Body of pancreas (tissue), 4 donors: ENCODE measurements around the gene MSANTD3. TPM values are rescaled to one million over a fixed set of nuclear protein-coding genes. Genes with fewer than 3 reads are reported as not detected.
A peak's percentile ranks its signal among the peaks of the same experiment; 100 is the strongest.

Experiments used
- ATAC-seq: fragments of 150-250 bp; one replicate; pipeline ENCODE4 v1.9.1; 2016
- DNase-seq, 4 donors: peaks; one replicate each; pipeline ENCODE4 v3.0.0-alpha.2; 2019
- H3K27ac ChIP-seq, 4 donors: fragments of 200-600 bp; sonication (generic); 1 replicate in 3 of 4; 2 replicates in 1 of 4; pipeline versions ENCODE4 v1.5.1 to v1.6.1; 2016 to 2019; ENCODE audit warnings: mild to moderate bottlenecking in 1 of 4, mixed read lengths in 1 of 4, moderate library complexity in 1 of 4
- H3K27me3 ChIP-seq, 2 donors: fragments of 200-600 bp; sonication (generic); one replicate each; pipeline ENCODE4 v1.6.0; 2016; ENCODE audit warnings: mild to moderate bottlenecking in 1 of 2
- H3K36me3 ChIP-seq, 2 donors: fragments of 200-600 bp; sonication (generic); replicated peaks in 1 of 2; 2 replicates each; pipeline ENCODE4 v1.5.1; 2016; ENCODE audit warnings: low read depth in 2 of 2; ENCODE audit not compliant: insufficient read depth in 1 of 2
- H3K4me1 ChIP-seq: fragments of 200-600 bp; sonication (generic); one replicate; pipeline ENCODE4 v1.6.0; 2016
- H3K4me3 ChIP-seq, 2 donors: fragments of 200-600 bp; sonication (generic); 1 replicate in 1 of 2; 2 replicates in 1 of 2; pipeline ENCODE4 v1.5.1; 2016 to 2019
- H3K9me3 ChIP-seq, 3 donors: fragments of 200-600 bp; sonication (generic); 1 replicate in 2 of 3; 2 replicates in 1 of 3; pipeline ENCODE4 v1.5.1; 2016
- POLR2A ChIP-seq, 3 donors: fragments of 450-650 bp; IDR thresholded peaks; one replicate each; pipeline ENCODE4 v1.6.1; 2016; ENCODE audit warnings: antibody characterized with exemption in 3 of 3, mild to moderate bottlenecking in 2 of 3
- WGBS, 2 donors: methylation state at CpG; one replicate each; pipeline ENCODE4 v1.1.5; 2017; 5-methylcytosine and 5-hydroxymethylcytosine counted together
- intact Hi-C: fragments of 100-400 bp; cut with DNase I; formaldehyde crosslinking; loops from one replicate; pipeline ENCODE4 v1.15.1; 2023
- total RNA-seq, 2 donors: library from RNA; depleted of rRNA; stranded (reverse); fragments of >200 nt; gene quantifications; one replicate each; pipeline ENCODE4 v1.1.0, GENCODE V29; 2016
- TF ChIP-seq, protein P1 (sequence below), 7 experiments: fragments of 450-650 bp in 4 of 7; fragments of 200-600 bp in 3 of 7; sonication (generic) in 3 of 7; IDR thresholded peaks; one replicate each; pipeline ENCODE4 v1.5.1; 2016 to 2019; ENCODE audit warnings: antibody characterized with exemption in 7 of 7

The MSANTD3 gene
- total RNA-seq, 2 donors from 2014 or later, result 8.8 to 21.8 TPM

DNA sequence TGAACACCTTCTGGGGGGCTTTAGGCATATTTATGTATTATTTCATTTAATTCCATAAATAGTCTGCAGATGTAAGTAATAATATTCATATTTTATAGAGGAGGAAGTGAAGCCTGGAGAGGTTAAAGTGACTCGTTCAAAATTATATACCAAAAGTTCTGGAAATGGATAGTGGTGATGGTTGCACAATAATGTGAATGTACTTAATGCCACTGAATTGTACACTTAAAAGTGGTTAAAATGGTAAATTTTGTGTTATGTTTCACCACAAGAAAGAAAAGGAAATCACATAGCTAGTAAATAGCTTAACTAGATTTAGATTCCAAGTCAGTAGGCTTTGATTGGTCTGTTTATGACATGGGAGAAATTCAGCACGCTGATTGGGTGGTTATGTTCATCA lies 33.0 kb downstream of the MSANTD3 start:
- H3K4me3 ChIP-seq, result no peak overlapping the region
- H3K9me3 ChIP-seq, result no peaks in the 10 kb centered on the region
- no peak for ATAC-seq
- H3K27me3 ChIP-seq, result no peaks in the 10 kb centered on the region
- intact Hi-C loops, result no loop called here
- H3K36me3 ChIP-seq, result no peaks in the 10 kb centered on the region
- H3K27ac ChIP-seq, result no peak overlapping the region
- TF ChIP-seq POLR2A (IDR thresholded peaks at IDR 0.05), result no peak
- DNase-seq, result no peak
- WGBS, 2 donors, result 83 to 87% methylated on average over 2 of the region's 2 CpGs
- no peaks in the 10 kb centered on the region for H3K4me1 ChIP-seq

DNA sequence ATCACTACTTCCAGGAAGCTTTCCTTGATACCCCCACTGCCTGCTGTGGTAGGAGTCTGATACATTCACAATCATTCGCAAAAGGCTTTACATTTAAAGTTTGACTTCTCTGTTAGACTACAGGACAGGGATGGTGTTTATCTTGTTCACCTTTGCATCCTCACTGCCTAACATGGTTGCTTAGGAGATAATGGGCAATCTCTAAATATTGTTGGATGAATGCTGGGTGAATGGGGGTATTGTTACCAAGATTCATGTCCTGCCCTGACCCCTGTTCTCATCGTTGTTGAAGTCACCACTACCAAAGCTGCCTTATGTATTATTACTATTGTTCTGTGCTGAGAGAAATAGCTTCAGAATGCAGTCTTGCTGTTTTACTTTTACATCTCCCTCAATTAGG lies 38.3 kb downstream of the MSANTD3 start:
- DNase-seq (no peak), ATAC-seq (no peak)
- no peak overlapping the region for H3K4me3 ChIP-seq
- peaks cover 11% of the 10 kb centered on the region for H3K4me1 ChIP-seq
- TF ChIP-seq POLR2A (IDR thresholded peaks at IDR 0.05), result no peak
- TF ChIP-seq, protein P1, sequence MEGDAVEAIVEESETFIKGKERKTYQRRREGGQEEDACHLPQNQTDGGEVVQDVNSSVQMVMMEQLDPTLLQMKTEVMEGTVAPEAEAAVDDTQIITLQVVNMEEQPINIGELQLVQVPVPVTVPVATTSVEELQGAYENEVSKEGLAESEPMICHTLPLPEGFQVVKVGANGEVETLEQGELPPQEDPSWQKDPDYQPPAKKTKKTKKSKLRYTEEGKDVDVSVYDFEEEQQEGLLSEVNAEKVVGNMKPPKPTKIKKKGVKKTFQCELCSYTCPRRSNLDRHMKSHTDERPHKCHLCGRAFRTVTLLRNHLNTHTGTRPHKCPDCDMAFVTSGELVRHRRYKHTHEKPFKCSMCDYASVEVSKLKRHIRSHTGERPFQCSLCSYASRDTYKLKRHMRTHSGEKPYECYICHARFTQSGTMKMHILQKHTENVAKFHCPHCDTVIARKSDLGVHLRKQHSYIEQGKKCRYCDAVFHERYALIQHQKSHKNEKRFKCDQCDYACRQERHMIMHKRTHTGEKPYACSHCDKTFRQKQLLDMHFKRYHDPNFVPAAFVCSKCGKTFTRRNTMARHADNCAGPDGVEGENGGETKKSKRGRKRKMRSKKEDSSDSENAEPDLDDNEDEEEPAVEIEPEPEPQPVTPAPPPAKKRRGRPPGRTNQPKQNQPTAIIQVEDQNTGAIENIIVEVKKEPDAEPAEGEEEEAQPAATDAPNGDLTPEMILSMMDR (IDR thresholded peaks at IDR 0.05), result no peak
- no peak overlapping the region for H3K27ac ChIP-seq
- WGBS, 2 donors, result 75 to 78% methylated on average over 2 of the region's 2 CpGs
- no peaks in the 10 kb centered on the region for H3K36me3 ChIP-seq
- intact Hi-C loops, result no loop called here
- no peaks in the 10 kb centered on the region for H3K9me3 ChIP-seq
- no peaks in the 10 kb centered on the region for H3K27me3 ChIP-seq

DNA sequence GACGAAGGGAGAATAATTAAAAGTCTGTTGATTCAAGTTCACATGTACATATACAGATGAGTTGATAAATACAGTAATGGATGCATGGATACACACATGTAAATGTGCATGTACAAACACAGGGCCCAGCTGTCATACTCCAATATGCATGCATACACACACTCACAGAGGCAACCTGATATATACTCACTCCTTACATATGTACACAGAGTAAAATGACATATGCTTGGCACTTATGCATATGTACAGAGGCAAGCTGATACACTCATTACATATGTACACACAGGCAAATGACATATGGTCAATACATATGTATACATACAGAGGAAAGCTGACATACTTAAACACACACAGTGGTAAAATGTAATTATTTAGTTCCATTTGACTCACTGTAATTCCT lies 38.8 kb downstream of the MSANTD3 start:
- Histone ChIP-seq H3K36me3 (no peaks in the 10 kb centered on the region), H3K4me3 (no peak overlapping the region), H3K9me3 (no peaks in the 10 kb centered on the region), H3K4me1 (peaks cover 11% of the 10 kb centered on the region), H3K27me3 (no peaks in the 10 kb centered on the region), H3K27ac (no peak overlapping the region)
- TF ChIP-seq, protein P1 (IDR thresholded peaks at IDR 0.05), result no peak
- no peak for TF ChIP-seq POLR2A (IDR thresholded peaks at IDR 0.05)
- DNase-seq (no peak), ATAC-seq (no peak)
- intact Hi-C loops, result no loop called here
- 89 to 97% methylated on average over 1 of the region's 1 CpG for WGBS, 2 donors

DNA sequence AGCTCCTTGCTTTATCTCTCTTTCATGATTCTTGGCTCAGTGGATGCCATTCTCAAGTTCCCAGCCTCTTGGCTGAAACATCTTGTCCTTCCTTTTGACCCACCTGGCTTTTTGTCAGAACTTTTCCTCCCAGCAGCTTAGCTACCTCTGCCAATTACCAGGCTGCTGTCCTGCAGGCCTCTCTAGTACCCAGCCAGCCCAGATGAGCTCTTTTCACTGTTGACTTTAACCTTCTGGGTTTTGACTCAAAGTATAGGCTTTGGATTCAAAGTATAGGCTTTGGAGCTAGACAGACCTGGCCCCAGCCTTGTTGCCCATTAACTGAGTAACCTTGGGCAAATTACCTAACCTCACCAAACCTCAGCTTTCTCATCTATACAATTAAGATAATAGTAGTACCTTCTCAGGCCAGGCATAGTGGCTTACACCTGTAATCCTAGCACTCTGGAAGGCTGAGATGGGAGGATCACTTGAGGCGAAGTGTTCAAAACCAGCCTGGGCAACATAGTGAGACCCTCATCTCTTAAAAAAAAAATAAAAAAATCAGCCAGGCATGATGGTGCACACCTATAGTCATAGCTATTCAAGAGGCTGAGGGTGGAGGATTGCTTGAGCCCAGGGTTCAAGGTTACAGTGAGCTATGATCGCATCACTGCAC lies 39.4 kb downstream of the MSANTD3 start:
- TF ChIP-seq, protein P1 (IDR thresholded peaks at IDR 0.05), result no peak
- no peak for TF ChIP-seq POLR2A (IDR thresholded peaks at IDR 0.05)

DNA sequence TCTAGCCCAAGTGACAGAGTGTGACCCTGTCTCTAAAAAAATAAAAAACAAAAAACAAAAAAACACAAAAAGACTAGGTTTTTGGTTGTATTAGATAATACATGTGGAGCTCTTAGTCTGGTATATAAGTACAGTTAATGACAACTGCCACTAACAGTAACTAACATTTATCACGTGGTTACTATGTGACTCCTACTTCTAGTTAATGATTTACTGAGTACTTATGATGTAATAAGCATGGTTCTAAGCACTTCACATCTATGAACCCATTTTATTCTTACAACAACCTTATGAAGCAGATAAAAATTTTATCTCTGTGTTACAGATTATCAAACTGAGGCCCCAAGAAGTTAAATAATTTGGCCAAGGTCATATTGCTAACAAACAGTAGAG lies 39.9 kb downstream of the MSANTD3 start:
- no peak for DNase-seq
- no peak overlapping the region for H3K27ac ChIP-seq
- no peak for ATAC-seq
- intact Hi-C loops, result no loop called here
- 26 to 46% methylated on average over 1 of the region's 1 CpG for WGBS, 2 donors
- no peaks in the 10 kb centered on the region for H3K36me3 ChIP-seq
- no peak overlapping the region for H3K4me3 ChIP-seq
- H3K27me3 ChIP-seq, result no peaks in the 10 kb centered on the region
- H3K4me1 ChIP-seq, result peaks cover 11% of the 10 kb centered on the region
- no peak for TF ChIP-seq POLR2A (IDR thresholded peaks at IDR 0.05)
- TF ChIP-seq, protein P1 (IDR thresholded peaks at IDR 0.05), result no peak
- H3K9me3 ChIP-seq, result no peaks in the 10 kb centered on the region

More for the DNA sequence above, 39.4 kb downstream of the MSANTD3 start:
- WGBS, 2 donors, result 93 to 95% methylated on average over 2 of the region's 2 CpGs
- ATAC-seq (peak; percentile 38), DNase-seq (peak; percentile 19 to 54 (median 22))
- Histone ChIP-seq H3K4me3 (no peak overlapping the region), H3K27ac (no peak overlapping the region), H3K36me3 (no peaks in the 10 kb centered on the region), H3K9me3 (no peaks in the 10 kb centered on the region), H3K4me1 (peaks cover 11% of the 10 kb centered on the region), H3K27me3 (no peaks in the 10 kb centered on the region)
- intact Hi-C loops, result no loop called here
